Astrocyte (in vitro differentiated cells and primary cell): ENCODE results near the gene ADARB2.

Experiments used
- CTCF ChIP-seq: IDR thresholded peaks from 2 replicates; pipeline ENCODE4 v1.5.1; 2011; ENCODE audit warnings: low read depth, mild to moderate bottlenecking, inconsistent platforms, low read length, moderate library complexity; ENCODE audit not compliant: insufficient read depth
- EZH2 ChIP-seq: IDR thresholded peaks from 2 replicates; pipeline ENCODE4 v1.6.1; 2012; ENCODE audit warnings: mild to moderate bottlenecking, low read length, inconsistent platforms; ENCODE audit not compliant: insufficient read depth

GRCh38 chr10:1662438-1663025 is 74.8 kb downstream of the ADARB2 start:
- TF ChIP-seq CTCF = no peak
- TF ChIP-seq EZH2 = no peak
